GM21528 (cell line): ENCODE results near the gene EPHB6.

Experiments used
- ATAC-seq: cut with Tn5 transposase; IDR thresholded peaks from one replicate; pipeline ENCODE4 v1.9.1; 2021; ENCODE audit warnings: mild to moderate bottlenecking, moderate library complexity; ENCODE audit not compliant: unreplicated experiment, low FRiP score

Gene EPHB6, protein sequence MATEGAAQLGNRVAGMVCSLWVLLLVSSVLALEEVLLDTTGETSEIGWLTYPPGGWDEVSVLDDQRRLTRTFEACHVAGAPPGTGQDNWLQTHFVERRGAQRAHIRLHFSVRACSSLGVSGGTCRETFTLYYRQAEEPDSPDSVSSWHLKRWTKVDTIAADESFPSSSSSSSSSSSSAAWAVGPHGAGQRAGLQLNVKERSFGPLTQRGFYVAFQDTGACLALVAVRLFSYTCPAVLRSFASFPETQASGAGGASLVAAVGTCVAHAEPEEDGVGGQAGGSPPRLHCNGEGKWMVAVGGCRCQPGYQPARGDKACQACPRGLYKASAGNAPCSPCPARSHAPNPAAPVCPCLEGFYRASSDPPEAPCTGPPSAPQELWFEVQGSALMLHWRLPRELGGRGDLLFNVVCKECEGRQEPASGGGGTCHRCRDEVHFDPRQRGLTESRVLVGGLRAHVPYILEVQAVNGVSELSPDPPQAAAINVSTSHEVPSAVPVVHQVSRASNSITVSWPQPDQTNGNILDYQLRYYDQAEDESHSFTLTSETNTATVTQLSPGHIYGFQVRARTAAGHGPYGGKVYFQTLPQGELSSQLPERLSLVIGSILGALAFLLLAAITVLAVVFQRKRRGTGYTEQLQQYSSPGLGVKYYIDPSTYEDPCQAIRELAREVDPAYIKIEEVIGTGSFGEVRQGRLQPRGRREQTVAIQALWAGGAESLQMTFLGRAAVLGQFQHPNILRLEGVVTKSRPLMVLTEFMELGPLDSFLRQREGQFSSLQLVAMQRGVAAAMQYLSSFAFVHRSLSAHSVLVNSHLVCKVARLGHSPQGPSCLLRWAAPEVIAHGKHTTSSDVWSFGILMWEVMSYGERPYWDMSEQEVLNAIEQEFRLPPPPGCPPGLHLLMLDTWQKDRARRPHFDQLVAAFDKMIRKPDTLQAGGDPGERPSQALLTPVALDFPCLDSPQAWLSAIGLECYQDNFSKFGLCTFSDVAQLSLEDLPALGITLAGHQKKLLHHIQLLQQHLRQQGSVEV

DNA sequence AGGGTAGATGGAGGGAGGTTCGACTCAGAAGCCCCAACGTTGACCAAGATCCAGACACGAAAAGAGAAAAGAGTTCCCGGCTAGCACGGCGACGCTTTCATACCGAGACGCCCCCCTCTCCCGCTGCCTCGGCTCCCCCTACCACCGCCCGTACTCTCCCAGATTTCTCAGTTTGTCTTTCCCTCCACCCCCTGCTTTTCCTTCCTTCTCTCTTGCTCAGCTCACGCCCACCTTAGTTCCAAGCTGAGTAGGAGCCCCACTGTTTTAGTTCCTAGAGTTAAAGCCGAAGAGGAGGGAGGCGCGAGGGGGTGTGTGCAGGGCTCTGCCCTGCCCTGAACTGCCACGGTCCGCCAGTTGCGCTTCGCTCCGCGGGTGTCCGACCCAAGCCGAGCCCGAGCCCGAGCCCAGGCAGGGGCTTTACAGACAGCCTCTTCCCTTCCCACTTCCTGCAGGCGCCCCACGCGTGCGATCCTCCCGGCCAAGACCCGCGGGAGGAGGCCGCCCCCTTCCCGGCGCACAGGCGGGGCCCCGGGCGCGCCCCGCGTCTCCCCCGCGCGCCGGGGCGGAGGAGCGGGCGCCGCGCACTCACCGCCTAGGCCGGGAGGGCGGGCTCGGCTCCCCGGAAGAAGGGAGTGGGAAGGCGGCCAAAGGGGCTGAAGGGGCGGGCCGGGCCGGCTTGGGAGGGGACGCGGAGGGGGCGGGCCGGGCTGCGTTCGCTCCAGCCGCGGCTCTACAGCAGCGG lies at the start of gene EPHB6:
EPHB6 (plus strand) TSS at position 705 of the 742 bp plus-strand sequence. CDS start 8,152 bp downstream, outside the sequence.
- ATAC-seq = peak; percentile 60

DNA sequence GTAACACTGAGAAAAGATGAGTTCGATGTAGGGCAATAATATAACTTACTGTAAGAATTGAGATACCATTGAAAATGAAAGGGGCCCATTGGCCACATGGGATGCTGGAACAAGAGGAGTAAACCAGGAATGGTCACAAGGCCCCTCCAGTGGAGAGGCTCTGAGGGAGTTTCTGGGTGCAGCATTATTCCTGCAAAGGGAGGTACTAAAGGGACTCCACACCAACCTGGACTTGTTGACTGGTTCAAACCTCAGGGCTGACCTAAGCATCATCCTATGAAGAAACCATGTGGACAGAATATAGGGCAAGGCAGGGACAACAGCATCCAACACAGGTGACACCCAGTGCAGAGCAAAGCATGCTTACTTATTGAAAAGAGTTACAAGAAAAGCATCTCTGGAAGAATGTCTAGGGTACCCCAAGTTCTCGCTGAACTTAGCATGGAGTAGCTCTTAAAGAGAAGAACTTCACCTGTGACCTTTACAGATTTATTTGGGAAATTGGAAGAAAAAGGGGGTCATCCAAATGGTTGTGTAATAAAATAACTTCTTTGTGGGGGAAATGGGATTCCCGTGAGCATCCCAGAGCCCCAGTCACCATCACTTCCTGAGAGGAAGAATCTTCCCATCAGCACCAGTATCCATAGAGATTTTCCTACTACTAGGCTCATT lies 49.4 kb upstream of the EPHB6 start:
- ATAC-seq = no peak

DNA sequence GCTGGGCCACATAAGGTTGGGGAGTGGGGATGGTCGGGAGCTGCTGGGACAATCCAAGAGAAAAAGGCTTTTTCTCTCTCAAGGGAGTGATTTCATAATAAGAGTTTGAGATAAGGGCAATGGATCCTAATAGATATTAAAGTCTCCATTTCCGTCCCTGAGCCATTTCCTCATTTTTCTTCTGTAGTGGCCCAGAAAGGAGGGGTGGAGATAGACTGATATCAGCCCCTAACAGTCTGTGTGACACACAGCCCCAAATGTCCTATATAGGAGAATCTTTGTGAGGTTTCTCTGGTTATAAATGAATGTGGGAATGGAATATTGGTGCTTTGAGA lies 48.9 kb upstream of the EPHB6 start:
- no peak for ATAC-seq

GRCh38 chr7:142806957-142807356 lies 47.9 kb upstream of the EPHB6 start:
- no peak for ATAC-seq

- no peak for ATAC-seq
These were observed 46.9 kb upstream of the EPHB6 start for GRCh38 chr7:142807855-142808460.

- ATAC-seq = peak; percentile 37
These were observed 46.4 kb upstream of the EPHB6 start for GRCh38 chr7:142808461-142808801.

GRCh38 chr7:142808802-142809583 lies 45.9 kb upstream of the EPHB6 start:
- peak; percentile 95 for ATAC-seq

DNA sequence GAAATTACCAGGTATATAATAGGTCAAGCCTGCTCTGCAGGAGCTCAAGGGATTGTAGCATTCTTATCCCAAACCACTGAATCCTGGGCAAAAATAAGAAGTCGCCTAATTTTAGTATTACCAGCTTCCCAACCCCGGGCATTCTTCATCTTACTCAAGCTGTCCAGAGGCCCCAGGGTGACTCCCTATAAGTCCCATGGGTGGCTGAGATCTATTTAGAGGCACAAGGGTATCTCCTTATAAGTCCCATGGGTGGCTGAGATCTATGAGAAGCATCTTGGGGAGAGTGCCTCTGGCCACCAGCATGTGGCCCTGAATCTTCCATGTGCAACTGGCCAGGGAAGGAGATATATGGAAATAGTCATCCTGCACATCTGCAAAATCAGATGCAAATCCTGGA lies 45.2 kb upstream of the EPHB6 start:
- no peak for ATAC-seq

GRCh38 chr7:142811154-142811737 lies 43.6 kb upstream of the EPHB6 start:
- no peak for ATAC-seq

GRCh38 chr7:142812437-142813215 lies 42.2 kb upstream of the EPHB6 start:
- ATAC-seq = no peak

DNA sequence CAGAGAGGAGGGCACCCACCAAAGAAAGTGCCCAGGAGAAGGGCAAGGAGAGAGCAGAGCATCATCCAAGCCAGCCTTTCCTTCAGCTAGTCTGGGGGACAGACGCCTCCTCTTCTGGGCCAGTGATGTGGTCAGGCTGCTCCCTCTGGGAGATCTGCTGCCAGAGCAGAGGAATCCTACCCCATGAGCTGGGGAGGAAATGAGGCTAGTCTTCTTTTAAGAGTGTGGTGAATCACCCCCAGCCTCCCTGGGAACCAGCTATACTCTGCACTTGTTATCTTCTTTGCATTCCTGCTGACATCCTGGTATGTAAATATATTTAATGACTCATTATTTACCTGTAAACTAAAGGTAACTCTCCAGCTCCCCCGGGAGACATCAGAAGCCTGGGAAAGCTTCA lies 41.6 kb upstream of the EPHB6 start:
- ATAC-seq = no peak

DNA sequence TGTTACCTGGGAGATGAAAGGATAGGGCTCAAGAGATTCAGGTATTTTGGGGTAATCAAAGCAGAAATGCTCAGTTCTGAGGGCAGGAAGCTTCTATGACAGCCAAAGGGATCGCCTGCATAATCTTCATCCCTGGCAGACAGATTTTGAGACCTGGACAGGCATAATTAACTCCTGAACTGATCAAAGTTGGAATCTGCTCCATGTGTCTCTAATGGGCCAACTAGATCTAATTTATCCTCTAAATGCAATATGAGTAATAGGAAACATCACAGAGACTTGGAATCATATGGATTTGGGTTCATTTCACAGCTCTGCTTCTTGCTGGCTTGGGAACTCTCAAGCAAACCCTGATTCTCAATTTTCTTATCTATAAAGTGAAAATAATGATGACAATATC lies 41.2 kb upstream of the EPHB6 start:
- no peak for ATAC-seq

DNA sequence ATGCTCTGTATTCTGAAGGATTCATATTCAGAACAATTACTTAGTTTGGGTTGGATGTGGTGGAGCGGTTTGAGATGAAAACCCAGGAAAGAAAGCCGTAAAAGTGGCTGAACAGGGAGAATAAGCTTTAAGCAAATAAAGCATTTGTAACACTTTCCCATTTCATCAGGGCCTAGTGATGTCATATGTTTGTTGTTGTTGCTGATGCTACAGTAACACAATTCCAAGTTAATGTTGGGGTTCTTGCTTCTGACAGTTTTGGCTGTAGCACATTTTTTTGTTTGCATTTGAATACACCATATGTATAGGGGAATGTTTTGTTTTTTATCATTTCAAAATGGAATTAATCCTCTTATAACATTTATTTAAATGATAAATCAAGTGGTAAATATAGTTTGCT lies 40.4 kb upstream of the EPHB6 start:
- ATAC-seq = no peak

GRCh38 chr7:142815134-142815533 lies 39.7 kb upstream of the EPHB6 start:
- ATAC-seq = no peak

GRCh38 chr7:142817506-142817905 lies 37.4 kb upstream of the EPHB6 start:
- ATAC-seq = no peak

- no peak for ATAC-seq
These were observed 35.3 kb upstream of the EPHB6 start for GRCh38 chr7:142819530-142819929.

- no peak for ATAC-seq
These were observed 32.2 kb upstream of the EPHB6 start for GRCh38 chr7:142822714-142823113.

DNA sequence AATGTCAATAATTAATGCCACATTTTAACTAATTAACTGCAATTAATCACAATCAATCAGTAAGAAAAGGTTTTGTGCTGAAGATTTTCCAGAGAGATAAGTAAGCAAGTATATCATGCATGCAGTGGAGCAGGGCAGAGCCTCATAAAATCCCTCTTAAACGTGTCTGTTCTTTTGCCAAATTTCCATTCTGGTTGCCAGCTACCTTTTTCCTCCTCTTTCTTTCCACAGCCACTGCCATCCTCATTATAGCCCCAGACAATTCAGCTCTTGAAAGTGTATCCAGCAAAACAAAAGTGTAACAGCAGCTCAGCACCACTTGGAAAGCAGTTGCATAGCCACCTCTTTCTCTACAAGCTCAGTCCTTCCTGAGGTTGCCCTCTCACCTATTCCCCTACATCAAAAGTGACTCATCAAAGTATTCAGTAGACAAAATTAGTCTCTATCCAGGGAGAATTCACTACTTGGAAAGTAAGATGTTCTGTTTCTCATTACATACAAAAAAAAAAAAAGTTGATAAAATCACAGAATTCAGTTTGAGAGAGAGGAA lies 26.9 kb upstream of the EPHB6 start:
- no peak for ATAC-seq
